ENCODE data around the gene ECHS1. TPM values are rescaled to one million over a fixed set of nuclear protein-coding genes. Genes with fewer than 3 reads are reported as not detected.
A peak's percentile ranks its signal among the peaks of the same experiment; 100 is the strongest.

ECHS1 gene
- total and polyA plus RNA-seq, 8 donors = 5.3 to 103 (median 69.2) TPM

DNA sequence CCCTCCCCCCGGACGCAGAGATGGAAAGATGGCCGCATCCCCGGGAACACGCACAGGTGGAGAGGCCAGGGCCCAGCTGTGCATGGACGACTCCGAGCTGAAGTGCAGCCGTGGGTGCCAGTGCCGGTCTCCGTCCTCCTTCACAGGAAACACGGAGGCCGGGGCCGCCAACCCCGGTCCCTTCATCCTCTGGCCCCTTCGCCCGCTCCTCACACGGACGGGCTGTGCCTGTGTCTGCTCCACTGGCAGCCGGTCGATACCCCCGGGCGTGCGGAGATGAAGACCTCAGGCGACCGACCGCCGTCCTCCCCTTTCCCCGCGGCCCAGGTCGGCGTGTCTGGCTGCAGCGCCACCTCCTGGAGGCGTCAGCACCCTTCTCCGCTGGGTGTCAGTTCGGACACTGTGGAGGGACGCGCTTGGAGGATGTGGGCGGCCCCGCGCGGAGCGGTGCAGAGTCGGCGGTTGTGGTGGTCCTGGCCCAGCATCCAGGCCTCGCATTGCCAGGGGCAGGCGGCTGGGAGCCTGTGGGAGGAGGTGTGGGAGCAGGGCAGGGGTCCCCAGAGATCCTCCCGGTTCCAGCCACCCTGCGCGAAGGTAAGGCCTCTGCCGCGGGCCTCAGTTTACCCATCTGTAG, 54.5 kb downstream of the ECHS1 start:
- no peaks in the 10 kb centered on the region for H3K36me3 ChIP-seq
- H3K27me3 ChIP-seq = peaks cover 0 to 30% (median 7%) of the 10 kb centered on the region in 3 donors
- TF ChIP-seq EP300 (IDR thresholded peaks at IDR 0.05) = no peak
- TF ChIP-seq, protein P1, sequence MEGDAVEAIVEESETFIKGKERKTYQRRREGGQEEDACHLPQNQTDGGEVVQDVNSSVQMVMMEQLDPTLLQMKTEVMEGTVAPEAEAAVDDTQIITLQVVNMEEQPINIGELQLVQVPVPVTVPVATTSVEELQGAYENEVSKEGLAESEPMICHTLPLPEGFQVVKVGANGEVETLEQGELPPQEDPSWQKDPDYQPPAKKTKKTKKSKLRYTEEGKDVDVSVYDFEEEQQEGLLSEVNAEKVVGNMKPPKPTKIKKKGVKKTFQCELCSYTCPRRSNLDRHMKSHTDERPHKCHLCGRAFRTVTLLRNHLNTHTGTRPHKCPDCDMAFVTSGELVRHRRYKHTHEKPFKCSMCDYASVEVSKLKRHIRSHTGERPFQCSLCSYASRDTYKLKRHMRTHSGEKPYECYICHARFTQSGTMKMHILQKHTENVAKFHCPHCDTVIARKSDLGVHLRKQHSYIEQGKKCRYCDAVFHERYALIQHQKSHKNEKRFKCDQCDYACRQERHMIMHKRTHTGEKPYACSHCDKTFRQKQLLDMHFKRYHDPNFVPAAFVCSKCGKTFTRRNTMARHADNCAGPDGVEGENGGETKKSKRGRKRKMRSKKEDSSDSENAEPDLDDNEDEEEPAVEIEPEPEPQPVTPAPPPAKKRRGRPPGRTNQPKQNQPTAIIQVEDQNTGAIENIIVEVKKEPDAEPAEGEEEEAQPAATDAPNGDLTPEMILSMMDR (IDR thresholded peaks at IDR 0.05) = peak in 4 of 7 experiments; percentile 56 to 72 (median 64)
- intact Hi-C loops (cut with DNase I; ENCODE audit: low total_unique reads) = no loop called here
- DNase-seq = peak; percentile 74 to 87
- H3K27ac ChIP-seq = no peak overlapping the region
- peaks cover 0 to 14% (median 6%) of the 10 kb centered on the region in 4 donors for H3K4me1 ChIP-seq
- no peaks in the 10 kb centered on the region for H3K9me3 ChIP-seq
- 0 to 13% (median 9%) methylated on average over 8 to 51 of the region's 51 CpGs for WGBS, 5 donors
- peak overlapping the region; percentile 31 to 36 (median 34) for H3K4me3 ChIP-seq

DNA sequence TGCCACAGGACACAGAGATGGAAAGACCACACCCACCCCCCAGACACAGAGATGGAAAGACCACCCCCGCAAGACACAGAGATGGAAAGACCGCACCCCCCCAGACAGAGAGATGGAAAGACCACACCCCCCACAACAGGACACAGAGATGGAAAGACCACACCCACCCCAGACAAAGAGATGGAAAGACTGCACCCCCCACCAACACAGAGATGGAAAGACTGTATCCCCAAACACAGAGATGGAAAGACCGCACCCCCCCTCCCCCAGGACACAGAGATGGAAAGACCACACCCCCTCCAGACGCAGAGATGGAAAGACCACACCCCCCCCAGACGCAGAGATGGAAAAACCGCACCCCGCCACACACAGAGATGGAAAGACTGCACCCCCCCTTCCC, 56.4 kb downstream of the ECHS1 start:
- DNase-seq = no peak
- Histone ChIP-seq H3K27ac (no peak overlapping the region), H3K36me3 (peaks cover 9 to 17% (median 17%) of the 10 kb centered on the region in 4 donors), H3K9me3 (no peaks in the 10 kb centered on the region), H3K4me1 (peaks cover 0 to 14% (median 6%) of the 10 kb centered on the region in 4 donors), H3K4me3 (no peak overlapping the region), H3K27me3 (peaks cover 0 to 30% (median 7%) of the 10 kb centered on the region in 3 donors)
- TF ChIP-seq POLR2AphosphoS5 (IDR thresholded peaks at IDR 0.05) (no peak), EP300 (IDR thresholded peaks at IDR 0.05) (no peak), POLR2A (IDR thresholded peaks at IDR 0.05) (no peak)
- TF ChIP-seq, protein P1 (IDR thresholded peaks at IDR 0.05) = no peak
- 84 to 92% (median 88%) methylated on average over 7 of the region's 7 CpGs for WGBS, 5 donors
- intact Hi-C loops (cut with DNase I; ENCODE audit: low total_unique reads) = no loop called here

DNA sequence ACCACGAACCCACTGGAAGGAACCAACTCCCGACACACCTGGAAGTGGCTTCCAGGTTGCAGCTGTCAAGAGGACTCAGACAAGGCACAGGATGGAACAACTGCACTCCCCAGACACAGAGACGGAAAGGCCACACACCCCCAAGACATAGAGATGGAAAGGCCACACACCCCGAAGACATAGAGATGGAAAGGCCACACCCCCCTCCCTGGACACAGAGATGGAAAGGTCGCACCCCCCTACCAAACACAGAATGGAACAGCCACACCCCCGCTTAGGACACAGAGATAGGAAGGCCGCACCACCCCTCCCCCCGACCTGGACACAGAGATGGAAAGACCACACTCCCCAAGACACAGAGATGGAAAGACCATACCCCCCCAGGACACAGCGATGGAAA, 56.9 kb downstream of the ECHS1 start:
- H3K27me3 ChIP-seq = peaks cover 0 to 27% (median 7%) of the 10 kb centered on the region in 3 donors
- H3K36me3 ChIP-seq = peaks cover 9 to 22% (median 21%) of the 10 kb centered on the region in 4 donors
- intact Hi-C loops (cut with DNase I; ENCODE audit: low total_unique reads) = no loop called here
- H3K27ac ChIP-seq = no peak overlapping the region
- H3K4me1 ChIP-seq = peaks cover 0 to 14% (median 6%) of the 10 kb centered on the region in 4 donors
- H3K9me3 ChIP-seq = no peaks in the 10 kb centered on the region
- no peak overlapping the region for H3K4me3 ChIP-seq
- no peak for TF ChIP-seq POLR2A (IDR thresholded peaks at IDR 0.05)
- TF ChIP-seq EP300 (IDR thresholded peaks at IDR 0.05) = no peak
- TF ChIP-seq, protein P1 (IDR thresholded peaks at IDR 0.05) = no peak
- TF ChIP-seq POLR2AphosphoS5 (IDR thresholded peaks at IDR 0.05) = no peak
- DNase-seq = no peak
- 77 to 94% (median 87%) methylated on average over 5 to 9 of the region's 9 CpGs for WGBS, 5 donors

DNA sequence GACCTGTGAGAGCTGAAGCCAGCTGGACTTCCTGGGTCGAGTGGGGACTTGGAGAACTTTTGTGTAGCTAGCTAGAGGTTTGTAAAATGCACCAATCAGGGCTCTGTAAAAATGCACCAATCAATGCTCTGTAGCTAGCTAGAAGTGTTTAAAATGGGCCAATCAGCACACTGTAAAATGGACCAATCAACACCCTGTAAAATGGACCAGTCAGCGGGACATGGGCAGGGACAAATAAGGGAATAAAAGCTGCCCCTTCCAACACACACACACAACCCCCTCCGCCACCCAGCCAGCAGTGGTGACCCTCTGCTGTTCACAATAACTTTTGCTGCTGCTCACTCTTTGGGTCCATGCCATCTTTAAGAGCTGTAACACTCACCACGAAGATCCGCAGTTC, 57.3 kb downstream of the ECHS1 start:
- peaks cover 9 to 26% (median 26%) of the 10 kb centered on the region in 4 donors for H3K36me3 ChIP-seq

More for the DNA sequence above, 57.3 kb downstream of the ECHS1 start:
- Histone ChIP-seq H3K9me3 (no peaks in the 10 kb centered on the region), H3K27ac (no peak overlapping the region), H3K4me3 (no peak overlapping the region), H3K27me3 (peaks cover 0 to 23% (median 7%) of the 10 kb centered on the region in 3 donors), H3K4me1 (peaks cover 0 to 14% (median 6%) of the 10 kb centered on the region in 4 donors)
- WGBS, 5 donors = 80 to 90% (median 86%) methylated on average over 5 of the region's 5 CpGs
- TF ChIP-seq POLR2A (IDR thresholded peaks at IDR 0.05) (no peak), EP300 (IDR thresholded peaks at IDR 0.05) (no peak), POLR2AphosphoS5 (IDR thresholded peaks at IDR 0.05) (no peak)
- TF ChIP-seq, protein P1 (IDR thresholded peaks at IDR 0.05) = no peak
- no peak for DNase-seq
- intact Hi-C loops (cut with DNase I; ENCODE audit: low total_unique reads) = no loop called here

Measured in stomach (tissue), 9 donors.